Stimulated activated CD4-positive, alpha-beta T cell treated with anti-CD3 and anti-CD28 coated beads, Interleukin-4, amount 100 ng/mL, for 24 hours (primary cell): Measurements from ENCODE around the gene RNF123.

ENCODE experiments used
- DNase-seq: peaks from one replicate; pipeline ENCODE4 v3.0.0-alpha.2; 2020

RNF123 gene

DNA sequence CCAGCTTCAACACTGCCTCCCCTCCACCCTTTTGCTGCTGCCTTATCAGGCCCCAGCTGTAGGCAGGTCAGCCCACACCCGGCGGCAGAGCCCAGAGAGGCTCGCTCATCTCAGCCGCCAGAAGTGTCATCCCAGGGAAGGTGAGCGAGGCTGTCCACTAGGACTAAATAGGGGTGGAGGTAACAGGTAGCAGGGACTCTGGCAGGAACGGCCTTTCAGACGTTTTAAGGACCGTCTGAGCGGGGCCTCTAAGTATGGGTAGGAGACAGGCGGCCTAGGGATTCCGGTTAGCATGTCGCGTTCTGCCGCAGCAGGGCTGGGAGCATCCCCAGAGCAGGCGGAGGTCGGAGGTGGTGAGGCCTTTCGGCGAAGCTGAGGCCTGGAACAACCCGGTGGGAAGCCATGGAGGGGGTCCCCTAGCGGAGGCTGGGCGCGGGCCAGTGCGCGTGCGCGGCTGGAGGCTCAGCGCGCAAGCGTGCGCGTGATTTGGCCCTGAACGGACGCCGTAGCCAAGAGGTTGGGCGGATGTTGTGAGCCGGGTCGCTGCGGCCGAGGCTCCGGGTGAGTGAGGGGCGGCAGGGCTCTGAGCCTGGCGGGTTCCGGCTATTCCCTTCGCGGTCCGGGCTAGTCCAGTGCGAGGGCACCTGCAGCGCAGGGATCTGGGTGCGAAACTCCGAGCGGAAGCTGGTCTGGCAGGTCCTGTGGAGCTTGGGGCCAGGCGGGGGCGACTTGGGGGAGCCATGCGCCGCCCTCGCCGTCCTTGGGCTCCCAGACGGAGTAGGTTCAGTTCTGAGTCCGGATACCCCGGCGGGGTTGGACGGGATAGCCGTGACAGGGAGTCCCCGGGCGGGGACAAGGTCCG is at the start of gene RNF123, which contains the start of gene MST1:
Gene RNF123 (plus strand): TSS at position 512 of the 862 bp plus-strand sequence. CDS start 1,609 bp downstream, outside the sequence.
Gene MST1 (minus strand): TSS at position 429 of the 862 bp plus-strand sequence. CDS start 783 bp downstream, outside the sequence.
- peak; percentile 92 for DNase-seq

- DNase-seq = no peak
These were observed 48.1 kb upstream of the RNF123 start for GRCh38 chr3:49641292-49641691.

GRCh38 chr3:49641921-49642707 is 47.2 kb upstream of the RNF123 start:
- DNase-seq = no peak

DNA sequence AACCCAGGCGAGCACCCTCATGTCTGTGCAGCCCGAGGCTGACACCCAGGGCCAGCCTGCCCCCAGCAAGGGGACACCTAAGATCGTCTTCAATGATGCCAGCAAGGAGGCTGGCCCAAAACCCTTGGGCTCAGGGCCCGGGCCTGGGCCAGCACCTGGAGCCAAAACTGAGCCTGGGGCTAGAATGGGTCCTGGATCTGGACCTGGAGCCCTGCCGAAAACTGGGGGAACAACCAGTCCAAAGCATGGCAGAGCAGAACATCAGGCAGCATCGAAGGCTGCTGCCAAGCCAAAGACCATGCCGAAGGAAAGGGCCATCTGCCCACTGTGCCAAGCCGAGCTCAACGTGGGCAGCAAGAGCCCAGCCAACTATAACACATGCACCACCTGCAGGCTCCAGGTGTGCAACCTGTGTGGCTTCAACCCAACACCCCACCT is 46.6 kb upstream of the RNF123 start:
- no peak for DNase-seq

- DNase-seq = no peak
These were observed 44.7 kb upstream of the RNF123 start for GRCh38 chr3:49644684-49645083.

GRCh38 chr3:49646236-49646635 is 43.1 kb upstream of the RNF123 start:
- DNase-seq = no peak

GRCh38 chr3:49647741-49648140 is 41.6 kb upstream of the RNF123 start:
- DNase-seq = no peak

DNA sequence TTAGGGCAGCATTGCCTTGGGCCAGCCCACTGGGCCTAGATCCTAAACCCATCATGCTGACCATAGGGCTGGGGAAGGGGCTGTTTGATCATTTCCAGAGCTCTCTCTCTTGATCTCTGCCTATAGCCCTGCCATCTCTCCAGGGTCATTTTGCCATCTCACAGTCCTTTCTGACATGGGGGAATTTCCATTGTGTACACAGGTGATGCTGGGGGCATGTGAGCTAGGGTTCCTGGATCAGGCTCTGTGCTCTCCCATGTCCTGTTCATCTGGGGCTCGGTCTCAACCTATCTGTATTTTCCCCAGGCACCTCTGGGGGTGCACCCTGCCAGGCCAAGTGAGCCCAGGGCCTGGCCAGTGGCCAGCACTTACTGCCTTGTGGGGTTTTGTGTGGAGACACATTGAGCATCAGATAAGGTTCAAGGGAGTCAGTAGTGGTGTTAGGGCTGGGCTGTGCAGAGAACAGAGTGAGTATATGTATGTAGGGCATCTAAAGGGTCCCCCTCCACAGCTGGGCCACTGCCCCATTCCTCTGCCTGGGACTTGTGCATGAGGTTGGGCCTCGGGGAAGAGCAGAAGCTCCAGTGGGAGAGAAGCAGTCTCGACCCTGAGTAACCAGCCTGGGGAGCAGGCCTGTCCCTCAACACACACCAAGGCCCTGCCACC is 40.9 kb upstream of the RNF123 start:
- no peak for DNase-seq

DNA sequence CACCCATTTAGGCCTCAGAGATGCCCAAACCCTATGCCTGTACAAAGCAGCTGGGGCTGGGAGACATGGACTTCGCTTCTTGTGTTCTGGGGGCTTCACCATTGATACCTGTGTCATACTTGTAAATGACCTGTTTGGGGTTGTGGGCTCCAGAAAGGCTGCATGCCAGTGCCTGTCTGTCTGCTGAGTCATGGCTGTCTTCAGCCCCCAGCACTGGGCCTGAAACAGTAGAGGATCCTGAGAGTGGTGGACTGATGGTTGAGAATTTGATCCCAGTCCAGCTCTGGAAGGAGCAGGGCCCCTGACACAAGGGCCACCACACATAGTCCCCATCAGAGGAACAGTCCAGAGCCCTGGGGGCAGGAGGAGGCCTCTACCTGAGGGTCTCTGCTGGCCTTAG is 39.8 kb upstream of the RNF123 start:
- no peak for DNase-seq

DNA sequence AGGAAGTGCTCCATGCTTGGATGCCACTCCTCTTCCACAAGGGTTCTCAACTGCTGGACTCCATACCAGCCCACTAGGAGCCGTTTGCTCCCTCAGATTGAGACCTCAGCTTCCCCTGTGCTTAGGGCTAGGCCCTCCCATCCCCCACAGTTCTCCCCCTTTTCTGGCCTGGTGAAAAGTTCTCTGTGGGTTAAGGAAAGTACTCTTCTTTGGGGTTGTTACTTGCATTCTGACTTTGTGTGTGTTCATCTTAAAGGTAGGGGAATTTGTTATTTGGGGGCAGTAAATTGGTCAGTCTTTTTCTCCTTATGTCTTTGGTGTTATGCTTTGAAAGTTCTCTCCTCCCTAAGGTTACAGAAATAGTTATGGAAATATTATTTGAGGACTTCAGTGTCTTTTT is 39.2 kb upstream of the RNF123 start:
- no peak for DNase-seq

- DNase-seq = no peak
These were observed 38.7 kb upstream of the RNF123 start for GRCh38 chr3:49650637-49651036.

- no peak for DNase-seq
These were observed 37.0 kb upstream of the RNF123 start for GRCh38 chr3:49652218-49652902.

- DNase-seq = no peak
These were observed 36.4 kb upstream of the RNF123 start for GRCh38 chr3:49652903-49653415.

DNA sequence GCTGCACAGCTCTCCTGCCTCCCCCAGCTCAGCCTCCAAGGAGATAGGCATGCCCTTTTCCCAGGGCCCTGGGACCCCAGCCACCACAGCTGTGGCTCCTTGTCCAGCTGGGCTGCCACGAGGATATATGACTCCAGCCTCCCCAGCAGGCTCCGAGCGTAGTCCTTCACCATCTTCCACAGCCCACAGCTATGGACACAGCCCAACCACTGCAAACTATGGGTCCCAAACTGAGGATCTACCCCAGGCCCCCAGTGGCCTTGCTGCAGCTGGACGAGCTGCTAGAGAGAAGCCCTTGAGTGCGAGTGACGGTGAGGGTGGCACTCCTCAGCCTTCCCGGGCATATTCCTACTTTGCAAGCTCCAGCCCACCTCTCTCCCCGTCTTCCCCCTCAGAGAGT is 35.7 kb upstream of the RNF123 start:
- no peak for DNase-seq

GRCh38 chr3:49654176-49654825 is 35.1 kb upstream of the RNF123 start:
- no peak for DNase-seq

DNA sequence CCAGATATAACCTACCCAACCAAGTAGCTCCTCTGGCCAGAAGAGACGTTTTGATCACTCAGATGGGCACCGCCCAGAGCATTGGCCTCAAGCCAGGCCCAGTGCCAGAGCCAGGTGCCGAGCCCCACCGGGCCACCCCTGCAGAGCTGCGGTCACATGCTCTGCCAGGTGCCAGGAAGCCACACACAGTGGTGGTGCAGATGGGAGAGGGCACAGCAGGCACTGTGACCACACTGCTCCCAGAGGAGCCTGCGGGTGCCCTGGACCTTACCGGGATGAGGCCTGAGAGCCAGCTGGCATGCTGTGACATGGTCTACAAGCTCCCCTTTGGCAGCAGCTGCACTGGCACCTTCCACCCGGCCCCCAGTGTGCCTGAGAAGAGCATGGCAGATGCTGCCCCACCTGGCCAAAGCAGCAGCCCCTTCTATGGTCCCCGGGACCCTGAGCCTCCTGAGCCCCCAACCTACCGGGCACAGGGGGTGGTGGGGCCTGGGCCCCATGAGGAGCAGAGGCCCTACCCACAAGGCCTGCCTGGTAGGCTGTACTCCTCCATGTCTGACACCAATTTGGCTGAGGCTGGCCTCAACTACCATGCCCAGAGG is 34.3 kb upstream of the RNF123 start:
- no peak for DNase-seq

DNA sequence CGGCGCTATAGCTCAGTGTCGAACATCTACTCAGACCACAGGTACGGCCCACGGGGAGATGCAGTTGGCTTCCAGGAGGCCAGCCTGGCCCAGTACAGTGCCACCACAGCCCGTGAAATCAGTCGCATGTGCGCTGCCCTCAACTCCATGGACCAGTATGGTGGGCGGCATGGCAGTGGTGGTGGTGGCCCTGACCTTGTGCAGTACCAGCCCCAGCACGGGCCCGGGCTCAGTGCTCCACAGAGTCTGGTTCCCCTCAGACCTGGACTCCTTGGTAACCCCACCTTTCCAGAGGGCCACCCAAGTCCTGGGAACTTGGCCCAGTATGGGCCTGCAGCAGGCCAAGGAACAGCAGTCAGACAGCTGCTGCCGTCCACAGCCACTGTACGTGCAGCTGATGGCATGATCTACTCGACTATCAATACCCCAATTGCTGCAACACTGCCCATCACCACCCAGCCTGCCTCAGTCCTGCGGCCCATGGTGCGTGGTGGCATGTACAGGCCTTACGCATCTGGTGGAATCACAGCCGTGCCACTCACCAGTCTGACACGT is 33.5 kb upstream of the RNF123 start:
- DNase-seq = no peak

- DNase-seq = no peak
These were observed 32.7 kb upstream of the RNF123 start for GRCh38 chr3:49656541-49657112.

DNA sequence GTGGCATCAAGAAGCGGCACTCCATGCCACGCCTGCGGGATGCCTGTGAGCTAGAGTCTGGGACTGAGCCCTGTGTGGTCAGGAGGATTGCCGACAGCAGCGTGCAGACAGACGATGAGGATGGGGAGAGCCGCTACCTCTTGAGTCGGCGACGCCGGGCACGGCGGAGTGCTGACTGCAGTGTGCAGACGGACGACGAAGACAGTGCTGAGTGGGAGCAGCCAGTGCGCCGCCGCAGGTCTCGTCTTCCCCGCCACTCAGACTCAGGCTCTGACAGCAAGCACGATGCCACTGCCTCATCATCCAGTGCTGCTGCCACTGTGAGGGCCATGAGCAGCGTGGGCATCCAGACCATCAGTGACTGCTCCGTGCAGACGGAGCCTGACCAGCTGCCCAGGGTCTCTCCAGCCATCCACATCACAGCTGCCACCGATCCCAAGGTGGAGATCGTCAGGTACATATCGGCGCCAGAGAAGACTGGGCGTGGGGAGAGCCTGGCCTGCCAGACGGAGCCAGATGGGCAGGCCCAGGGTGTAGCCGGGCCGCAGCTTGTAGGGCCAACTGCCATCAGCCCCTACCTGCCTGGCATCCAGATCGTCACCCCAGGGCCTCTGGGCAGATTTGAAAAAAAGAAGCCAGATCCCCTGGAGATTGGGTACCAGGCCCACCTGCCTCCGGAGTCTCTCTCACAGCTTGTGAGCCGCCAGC is 32.0 kb upstream of the RNF123 start:
- DNase-seq = no peak

GRCh38 chr3:49658711-49659110 is 30.6 kb upstream of the RNF123 start:
- DNase-seq = no peak
